ENCODE data around the gene GPR4. TPM values are rescaled to one million over a fixed set of nuclear protein-coding genes. Genes with fewer than 3 reads are reported as not detected.

The GPR4 gene
- total RNA-seq, 4 donors from 2014 or later: 3.6 to 9.4 (median 5.6) TPM

DNA sequence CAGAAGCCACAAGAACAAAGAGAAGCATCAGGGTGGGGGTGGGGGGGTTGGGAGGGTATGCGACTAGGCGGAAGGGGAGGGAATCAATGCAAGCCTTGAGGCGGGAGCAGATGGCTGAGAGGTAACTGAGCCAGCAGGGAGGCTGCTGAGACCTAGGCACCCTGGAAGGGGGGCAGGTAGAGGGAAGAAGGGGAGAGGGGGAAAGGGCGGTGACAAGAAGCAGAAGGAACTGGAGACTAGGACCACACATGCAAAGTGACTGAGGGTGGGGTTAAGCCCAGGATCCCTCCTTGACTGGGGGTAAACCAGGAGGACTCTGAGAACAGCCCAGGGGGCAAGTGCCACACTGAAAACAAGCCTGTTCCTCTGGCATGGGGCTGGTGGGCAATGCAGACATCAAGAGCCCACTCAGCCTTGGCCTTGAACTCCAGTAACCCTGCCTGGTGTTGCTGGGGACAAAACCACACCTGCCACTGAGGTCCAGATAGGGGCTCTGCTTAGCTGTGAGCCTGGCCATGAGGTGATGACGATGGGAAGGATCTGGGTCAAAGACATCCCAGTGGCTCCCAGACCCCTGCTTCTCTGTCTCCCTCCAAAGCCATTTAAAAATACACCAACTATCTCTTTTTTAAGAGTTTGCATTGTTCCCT, 37.8 kb downstream of the GPR4 start:
- DNase-seq: no peak
- Histone ChIP-seq H3K36me3 (no peaks in the 10 kb centered on the region), H3K9me3 (no peaks in the 10 kb centered on the region), H3K4me3 (replicated peaks in 1 of 3) (no peak overlapping the region), H3K4me1 (no peaks in the 10 kb centered on the region), H3K27ac (no peak overlapping the region), H3K27me3 (no peaks in the 10 kb centered on the region)
- intact Hi-C loops (cut with DNase I): no loop called here
- 75 to 80% methylated on average over 5 of the region's 5 CpGs for WGBS, 2 donors
- TF ChIP-seq POLR2A (IDR thresholded peaks at IDR 0.05): no peak
- TF ChIP-seq, protein P1, sequence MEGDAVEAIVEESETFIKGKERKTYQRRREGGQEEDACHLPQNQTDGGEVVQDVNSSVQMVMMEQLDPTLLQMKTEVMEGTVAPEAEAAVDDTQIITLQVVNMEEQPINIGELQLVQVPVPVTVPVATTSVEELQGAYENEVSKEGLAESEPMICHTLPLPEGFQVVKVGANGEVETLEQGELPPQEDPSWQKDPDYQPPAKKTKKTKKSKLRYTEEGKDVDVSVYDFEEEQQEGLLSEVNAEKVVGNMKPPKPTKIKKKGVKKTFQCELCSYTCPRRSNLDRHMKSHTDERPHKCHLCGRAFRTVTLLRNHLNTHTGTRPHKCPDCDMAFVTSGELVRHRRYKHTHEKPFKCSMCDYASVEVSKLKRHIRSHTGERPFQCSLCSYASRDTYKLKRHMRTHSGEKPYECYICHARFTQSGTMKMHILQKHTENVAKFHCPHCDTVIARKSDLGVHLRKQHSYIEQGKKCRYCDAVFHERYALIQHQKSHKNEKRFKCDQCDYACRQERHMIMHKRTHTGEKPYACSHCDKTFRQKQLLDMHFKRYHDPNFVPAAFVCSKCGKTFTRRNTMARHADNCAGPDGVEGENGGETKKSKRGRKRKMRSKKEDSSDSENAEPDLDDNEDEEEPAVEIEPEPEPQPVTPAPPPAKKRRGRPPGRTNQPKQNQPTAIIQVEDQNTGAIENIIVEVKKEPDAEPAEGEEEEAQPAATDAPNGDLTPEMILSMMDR (IDR thresholded peaks at IDR 0.05): no peak

DNA sequence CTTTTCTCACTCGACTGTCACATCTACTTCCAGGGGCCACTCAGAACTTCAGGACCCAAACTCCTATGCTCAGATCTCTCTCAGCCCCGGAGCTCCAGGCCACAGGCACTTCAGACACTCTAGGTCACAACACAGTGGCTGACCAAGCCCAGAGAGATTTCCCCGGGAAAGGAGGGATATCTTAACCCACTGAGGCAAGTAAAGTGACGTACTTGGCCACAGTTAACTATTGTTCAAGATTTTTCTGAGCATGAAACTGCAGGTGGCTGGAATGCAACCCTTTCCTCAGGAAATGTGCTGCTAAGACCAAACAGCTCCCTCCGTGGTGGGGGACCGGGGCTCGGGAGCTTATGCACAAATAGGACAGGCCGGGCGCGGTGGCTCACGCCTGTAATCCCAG, 41.3 kb downstream of the GPR4 start:
- Histone ChIP-seq H3K27me3 (no peaks in the 10 kb centered on the region), H3K9me3 (no peaks in the 10 kb centered on the region), H3K4me3 (replicated peaks in 1 of 3) (no peak overlapping the region), H3K4me1 (no peaks in the 10 kb centered on the region), H3K36me3 (no peaks in the 10 kb centered on the region), H3K27ac (no peak overlapping the region)
- TF ChIP-seq, protein P1 (IDR thresholded peaks at IDR 0.05): no peak
- TF ChIP-seq POLR2A (IDR thresholded peaks at IDR 0.05): no peak
- 77 to 82% methylated on average over 11 of the region's 11 CpGs for WGBS, 2 donors
- DNase-seq: no peak
- intact Hi-C loops (cut with DNase I): no loop called here

DNA sequence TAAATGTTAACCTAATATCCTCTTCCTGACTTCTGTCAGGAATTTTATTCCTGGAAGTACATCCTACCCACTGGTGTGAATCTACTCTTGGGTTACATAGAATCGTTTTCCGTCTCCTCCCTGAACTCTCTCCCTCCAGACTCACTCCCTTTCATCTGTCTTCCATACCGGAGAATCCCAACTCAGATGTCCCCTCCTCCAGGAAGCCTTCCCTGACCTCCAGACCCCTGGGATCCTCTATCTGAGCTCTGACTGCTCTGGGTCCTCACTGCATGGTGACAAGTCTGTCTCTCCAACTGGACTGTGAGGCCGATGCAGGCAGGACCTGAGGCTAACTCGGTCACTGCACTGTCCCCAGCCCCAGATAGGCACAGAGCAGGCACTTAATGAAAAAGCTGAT, 42.0 kb downstream of the GPR4 start:
- no peaks in the 10 kb centered on the region for H3K4me1 ChIP-seq
- H3K27ac ChIP-seq: no peak overlapping the region
- H3K4me3 ChIP-seq (replicated peaks in 1 of 3): no peak overlapping the region
- intact Hi-C loops (cut with DNase I): no loop called here
- DNase-seq: no peak
- 85 to 90% methylated on average over 5 of the region's 5 CpGs for WGBS, 2 donors
- no peaks in the 10 kb centered on the region for H3K36me3 ChIP-seq
- H3K9me3 ChIP-seq: no peaks in the 10 kb centered on the region
- no peaks in the 10 kb centered on the region for H3K27me3 ChIP-seq
- no peak for TF ChIP-seq POLR2A (IDR thresholded peaks at IDR 0.05)
- TF ChIP-seq, protein P1 (IDR thresholded peaks at IDR 0.05): no peak

DNA sequence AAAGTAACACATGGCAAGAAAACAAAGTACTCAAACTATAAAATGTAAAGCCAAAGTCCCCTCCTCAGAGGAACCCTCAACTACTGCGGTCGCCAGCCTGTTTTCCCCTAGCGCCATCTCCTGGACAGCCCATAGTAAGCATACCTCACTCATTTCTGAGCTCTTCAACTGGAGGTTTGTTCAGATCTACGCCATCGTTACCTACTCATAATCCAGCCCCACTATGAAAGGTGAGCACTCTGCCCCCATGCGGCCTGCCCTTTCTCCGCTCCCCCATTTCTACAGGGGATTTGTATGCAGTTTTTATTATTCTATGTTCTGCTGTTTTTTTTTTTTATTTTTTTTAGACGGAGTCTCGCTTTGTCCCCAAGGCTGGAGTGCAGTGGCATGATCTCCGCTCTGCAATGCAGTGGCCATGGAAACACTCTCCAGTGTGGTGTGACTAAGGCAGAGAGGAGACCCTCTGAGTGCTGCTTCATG, 43.6 kb downstream of the GPR4 start:
- intact Hi-C loops (cut with DNase I): loop anchor here (5.0 kb wide), 1 partner anchor 36 kb away; no protein-coding TSS in a partner anchor
- Histone ChIP-seq H3K27ac (no peak overlapping the region), H3K4me1 (no peaks in the 10 kb centered on the region), H3K27me3 (no peaks in the 10 kb centered on the region), H3K36me3 (no peaks in the 10 kb centered on the region), H3K9me3 (no peaks in the 10 kb centered on the region), H3K4me3 (replicated peaks in 1 of 3) (no peak overlapping the region)
- 27 to 28% methylated on average over 10 of the region's 10 CpGs for WGBS, 2 donors
- DNase-seq: peak; percentile 56 to 64
- TF ChIP-seq POLR2A (IDR thresholded peaks at IDR 0.05): no peak
- TF ChIP-seq, protein P1 (IDR thresholded peaks at IDR 0.05): peak; percentile 25 to 81 (median 54)

DNA sequence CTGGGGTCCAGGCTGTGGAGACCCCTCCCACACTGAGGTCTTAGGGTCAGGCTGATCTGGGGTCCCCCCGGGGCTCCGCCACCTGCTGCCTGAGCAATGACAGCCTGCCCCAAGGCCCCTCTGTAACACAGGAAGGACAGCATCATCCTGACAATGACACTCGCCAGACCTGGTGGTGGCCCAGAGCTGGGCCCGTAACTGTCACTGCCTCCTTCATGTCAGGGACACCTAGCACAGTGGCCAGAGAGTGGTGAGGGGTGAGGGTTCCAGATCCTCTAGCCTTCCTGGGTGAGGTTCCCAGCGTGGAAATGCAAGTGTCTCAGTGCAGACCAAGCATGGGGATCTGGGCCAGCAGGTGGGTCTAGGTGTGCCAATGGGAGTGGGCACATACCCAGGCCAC, 45.2 kb downstream of the GPR4 start:
- intact Hi-C loops (cut with DNase I): loop anchor here (5.0 kb wide), 1 partner anchor 35 kb away; no protein-coding TSS in a partner anchor
- Histone ChIP-seq H3K4me1 (no peaks in the 10 kb centered on the region), H3K9me3 (no peaks in the 10 kb centered on the region), H3K27me3 (no peaks in the 10 kb centered on the region), H3K36me3 (peaks cover 0 to 4% of the 10 kb centered on the region in 2 donors), H3K27ac (no peak overlapping the region), H3K4me3 (replicated peaks in 1 of 3) (no peak overlapping the region)
- TF ChIP-seq, protein P1 (IDR thresholded peaks at IDR 0.05): no peak
- no peak for TF ChIP-seq POLR2A (IDR thresholded peaks at IDR 0.05)
- no peak for DNase-seq
- WGBS, 2 donors: 92 to 97% methylated on average over 2 to 3 of the region's 5 CpGs

Measured in thyroid gland (tissue), 4 donors.